HepG2 (cell line): ENCODE data around the gene MEGF6. TPM values are rescaled to one million over a fixed set of nuclear protein-coding genes. Genes with fewer than 3 reads are reported as not detected.
A peak's percentile ranks its signal among the peaks of the same experiment; 100 is the strongest.

ENCODE experiments used
- ATAC-seq: fragments of 200-7000 bp; cut with Tn5 transposase; 3 replicates; pipeline ENCODE4 v1.9.1; 2020; ENCODE audit warnings: mild to moderate bottlenecking, moderate library complexity
- BruUV-seq: library from RNA; stranded (reverse); fragments of 400-500 nt; replicated peaks from 2 replicates; lab custom pipeline; 2021; lab: Mats Ljungman, UMichigan
- CTCF ChIA-PET: fragments of 300-600 bp; formaldehyde crosslinking; extraction: SDS; loops from one replicate; lab custom pipeline; 2021; ENCODE audit warnings: low total read pairs, inconsistent platforms, low intra/inter-chr PET ratio; lab: Yijun Ruan, JAX
- POLR2A ChIA-PET: fragments of 350-600 bp; sonication (Branson Sonifier 250); formaldehyde crosslinking; loops from one replicate; lab custom pipeline; 2020; ENCODE audit warnings: antibody characterized with exemption, inconsistent platforms; lab: Yijun Ruan, JAX
- DNase-seq: peaks from one replicate; pipeline ENCODE4 v3.0.0-alpha.2; 2015; ENCODE audit warnings: low spot score
- FAIRE-seq: peaks from 3 replicates; lab custom pipeline; 2011; peaks lifted over from hg19 to GRCh38; lab: Jason Lieb, UNC
- H2AFZ ChIP-seq: one replicate; pipeline ENCODE4 v1.6.1; 2011; ENCODE audit warnings: low read length, inconsistent platforms
- H3K27ac ChIP-seq: fragments of 300-600 bp; 3 replicates; pipeline ENCODE4 v1.8.0; 2011; ENCODE audit warnings: mixed run types, mild to moderate bottlenecking, mixed read lengths, low read length, inconsistent platforms; ENCODE audit not compliant: insufficient read depth; ENCODE audit errors: extremely low read length
- H3K27me3 ChIP-seq, 2 experiments: fragments of 200-600 bp in 1 of 2; 2 replicates in 1 of 2; 3 replicates in 1 of 2; pipeline versions ENCODE4 v1.6.0 to v1.8.0; 2011; ENCODE audit warnings: low read length in 2 of 2, mild to moderate bottlenecking in 2 of 2, moderate library complexity in 2 of 2, inconsistent platforms in 1 of 2; ENCODE audit not compliant: insufficient read depth in 2 of 2, control insufficient read depth in 1 of 2
- H3K36me3 ChIP-seq, 2 experiments: fragments of 200-600 bp in 1 of 2; replicated peaks in 1 of 2; 2 replicates in 1 of 2; 3 replicates in 1 of 2; pipeline versions ENCODE4 v1.5.1 to v1.8.0; 2011; ENCODE audit warnings: low read length in 2 of 2, inconsistent platforms in 1 of 2; ENCODE audit not compliant: insufficient read depth in 2 of 2, control insufficient read depth in 1 of 2
- H3K4me1 ChIP-seq: 2 replicates; pipeline ENCODE4 v1.5.1; 2012; ENCODE audit warnings: low read length, inconsistent platforms; ENCODE audit not compliant: insufficient read depth
- H3K4me2 ChIP-seq: 2 replicates; pipeline ENCODE4 v1.6.0; 2011; ENCODE audit warnings: low read depth, low read length, inconsistent platforms
- H3K4me3 ChIP-seq, 3 experiments: fragments of 200-600 bp in 1 of 3; sonication (generic), shearing (Covaris generic) in 1 of 3; replicated peaks in 1 of 3; 2 replicates each; pipeline ENCODE4 v1.5.1; 2011 to 2016; ENCODE audit warnings: low read length in 3 of 3, inconsistent platforms in 2 of 3, low read depth in 2 of 3, mild to moderate bottlenecking in 2 of 3, control low read depth in 1 of 3, mixed read lengths in 1 of 3; ENCODE audit not compliant: insufficient read depth in 1 of 3
- H3K79me2 ChIP-seq: one replicate; pipeline ENCODE4 v1.6.1; 2011; ENCODE audit warnings: low read length, inconsistent platforms; ENCODE audit not compliant: insufficient read depth
- H3K9ac ChIP-seq: 2 replicates; pipeline ENCODE4 v1.6.0; 2011; ENCODE audit warnings: mild to moderate bottlenecking, low read depth, low read length, inconsistent platforms; ENCODE audit not compliant: insufficient read depth
- H3K9me3 ChIP-seq: 2 replicates; pipeline ENCODE4 v1.5.1; 2012; ENCODE audit warnings: mild to moderate bottlenecking, low read length
- H4K20me1 ChIP-seq: 2 replicates; pipeline ENCODE4 v1.6.0; 2011; ENCODE audit warnings: inconsistent platforms, mild to moderate bottlenecking, low read length, moderate library complexity; ENCODE audit not compliant: insufficient read depth
- AGO2 ChIP-seq: fragments of 200-400 bp; formaldehyde crosslinking; optimal IDR thresholded peaks from 2 replicates; pipeline ENCODE3; 2017; ENCODE audit warnings: mild to moderate bottlenecking, low read depth, low read length, moderate library complexity
- ARNTL ChIP-seq: sonication (generic); formaldehyde crosslinking; IDR thresholded peaks from 2 replicates; pipeline ENCODE4 v1.4.0; 2020; ENCODE audit warnings: mild to moderate bottlenecking, missing genetic modification reagents
- CREM ChIP-seq, 2 experiments: sonication (generic) in 1 of 2; formaldehyde crosslinking in 1 of 2; IDR thresholded peaks; 2 replicates each; pipeline versions ENCODE4 v1.4.0 to v1.6.1; 2016 to 2020; ENCODE audit warnings: antibody characterized with exemption in 1 of 2, mild to moderate bottlenecking in 1 of 2, missing genetic modification reagents in 1 of 2
- DPF2 ChIP-seq: sonication (generic); formaldehyde crosslinking; IDR thresholded peaks from 2 replicates; pipeline ENCODE4 v1.4.0; 2020; ENCODE audit warnings: mild to moderate bottlenecking, low read depth, missing genetic modification reagents, borderline replicate concordance
- IKZF4 ChIP-seq: sonication (generic); formaldehyde crosslinking; IDR thresholded peaks from 2 replicates; pipeline ENCODE4 v1.5.1; 2020; ENCODE audit warnings: borderline replicate concordance, mild to moderate bottlenecking, low read depth, missing genetic modification reagents; ENCODE audit errors: not compliant biosample characterization
- MYNN ChIP-seq: sonication (generic); formaldehyde crosslinking; IDR thresholded peaks from 2 replicates; pipeline ENCODE4 v1.4.0; 2020; ENCODE audit warnings: mild to moderate bottlenecking, low read depth, missing genetic modification reagents
- PCBP1 ChIP-seq: fragments of 200-400 bp; formaldehyde crosslinking; IDR thresholded peaks from 2 replicates; pipeline ENCODE4 v1.6.1; 2017; ENCODE audit warnings: mild to moderate bottlenecking, low read depth, low read length, borderline replicate concordance
- POLR2AphosphoS5 ChIP-seq: IDR thresholded peaks from 2 replicates; pipeline ENCODE4 v1.6.1; 2012; ENCODE audit warnings: low read depth, low read length
- POLR2G ChIP-seq: fragments of 200-400 bp; formaldehyde crosslinking; IDR thresholded peaks from 2 replicates; pipeline ENCODE4 v1.6.1; 2018; ENCODE audit warnings: mild to moderate bottlenecking, low read depth, low read length, moderate library complexity
- RBM22 ChIP-seq: fragments of 200-400 bp; formaldehyde crosslinking; optimal IDR thresholded peaks from 2 replicates; pipeline ENCODE3; 2017; ENCODE audit warnings: mild to moderate bottlenecking, low read length, moderate library complexity
- SALL1 ChIP-seq: sonication (generic); formaldehyde crosslinking; IDR thresholded peaks from 2 replicates; pipeline ENCODE4 v1.8.0; 2022; ENCODE audit warnings: mild to moderate bottlenecking, missing genetic modification reagents
- SNAPC2 ChIP-seq: sonication (generic); formaldehyde crosslinking; IDR thresholded peaks from 2 replicates; pipeline ENCODE4 v1.8.1; 2022; ENCODE audit warnings: mild to moderate bottlenecking, missing genetic modification reagents
- SOX5 ChIP-seq: IDR thresholded peaks from 2 replicates; pipeline ENCODE4 v1.6.1; 2016; ENCODE audit warnings: borderline replicate concordance
- SP4 ChIP-seq: sonication (generic); formaldehyde crosslinking; IDR thresholded peaks from 2 replicates; pipeline ENCODE4 v1.8.1; 2023; ENCODE audit warnings: mild to moderate bottlenecking, missing genetic modification reagents
- TAF1 ChIP-seq: sonication (generic); formaldehyde crosslinking; IDR thresholded peaks from 2 replicates; pipeline ENCODE4 v1.4.0; 2020; ENCODE audit warnings: missing genetic modification reagents
- TIGD3 ChIP-seq: sonication (generic); formaldehyde crosslinking; IDR thresholded peaks from 2 replicates; pipeline ENCODE4 v1.5.1; 2020; ENCODE audit warnings: mild to moderate bottlenecking, missing genetic modification reagents, borderline replicate concordance
- ZBTB14 ChIP-seq: sonication (generic); formaldehyde crosslinking; IDR thresholded peaks from 2 replicates; pipeline ENCODE4 v1.4.0; 2020; ENCODE audit warnings: missing genetic modification reagents
- ZBTB7B ChIP-seq: sonication (generic); formaldehyde crosslinking; IDR thresholded peaks from 2 replicates; pipeline ENCODE4 v1.4.0; 2020; ENCODE audit warnings: missing genetic modification reagents
- ZMAT3 ChIP-seq: sonication (generic); formaldehyde crosslinking; conservative IDR thresholded peaks from 2 replicates; pipeline ENCODE4 v1.7.0; 2021; ENCODE audit warnings: missing genetic modification reagents
- ZNF12 ChIP-seq: sonication (generic); formaldehyde crosslinking; IDR thresholded peaks from 2 replicates; pipeline ENCODE4 v1.5.0; 2020; ENCODE audit warnings: missing genetic modification reagents
- ZNF547 ChIP-seq: sonication (generic); formaldehyde crosslinking; IDR thresholded peaks from 2 replicates; pipeline ENCODE4 v1.5.1; 2020; ENCODE audit warnings: mild to moderate bottlenecking, missing genetic modification reagents
- ZNF777 ChIP-seq: sonication (generic); formaldehyde crosslinking; IDR thresholded peaks from 2 replicates; pipeline ENCODE4 v1.4.0; 2020; ENCODE audit warnings: missing genetic modification reagents
- WGBS: methylation state at CpG from one replicate; pipeline ENCODE4 v1.1.6; 2017; ENCODE audit warnings: low lambda C conversion rate; 5-methylcytosine and 5-hydroxymethylcytosine counted together
- in situ Hi-C: cut with HindIII; loops from 2 replicates; pipeline ENCODE4 v1.10.0; 2017; ENCODE audit warnings: low pct_unique_long_range_greater_than_20kb; ENCODE audit not compliant: extremely low pct_ligation_motif_present
- intact Hi-C: fragments of 100-400 bp; cut with micrococcal nuclease; formaldehyde crosslinking; loops from one replicate; pipeline ENCODE4 v1.10.0; 2022; ENCODE audit not compliant: unreplicated experiment
- polyA plus RNA-seq, 8 experiments: library from polyadenylated mRNA; depleted of rRNA in 3 of 8; stranded (reverse) in 7 of 8; unstranded in 1 of 8; fragments of >200 nt; fragmentation: Illumina TruSeq in 4 of 8; extraction: Trizol in 4 of 8; gene quantifications; 2 replicates each; pipeline versions ENCODE4 v1.2.1 to v1.2.3, GENCODE V29; 2011 to 2016; ENCODE audit warnings: low read depth in 4 of 8, missing spikeins in 1 of 8, mixed read lengths in 1 of 8; ENCODE audit not compliant: insufficient read depth in 1 of 8
- total RNA-seq, 5 experiments: library from RNA; depleted of rRNA; stranded (reverse); fragments of >200 nt; fragmentation: Illumina TruSeq; extraction: Trizol; gene quantifications; 2 replicates each; pipeline ENCODE4 v1.2.3, GENCODE V29; 2016; ENCODE audit warnings: low read depth in 1 of 5
- TF ChIP-seq, protein P1 (sequence below): IDR thresholded peaks from 2 replicates; pipeline ENCODE4 v1.6.1; 2016; ENCODE audit warnings: missing compliant biosample characterization, missing genetic modification reagents, borderline replicate concordance

Gene MEGF6
- total and polyA plus RNA-seq, 2 of the 13 experiments (the other 11 are each of a cell fraction or from before 2014, with no cell fraction given) = 1.9 TPM

- TF ChIP-seq ARNTL (CRISPR knock-in tag) = no peak
- TF ChIP-seq IKZF4 (CRISPR knock-in tag) = no peak
- no peak for TF ChIP-seq ZBTB14 (CRISPR knock-in tag)
- TF ChIP-seq ZMAT3 (CRISPR knock-in tag) = no peak
- TF ChIP-seq TAF1 (CRISPR knock-in tag) = no peak
- TF ChIP-seq SNAPC2 = no peak
- TF ChIP-seq SP4 (CRISPR knock-in tag) = no peak
- no peak for TF ChIP-seq SOX5 (CRISPR knock-in tag)
- TF ChIP-seq PCBP1 = no peak
Measured at GRCh38 chr1:3630914-3631313, 19.6 kb upstream of the MEGF6 start (continued).

DNA sequence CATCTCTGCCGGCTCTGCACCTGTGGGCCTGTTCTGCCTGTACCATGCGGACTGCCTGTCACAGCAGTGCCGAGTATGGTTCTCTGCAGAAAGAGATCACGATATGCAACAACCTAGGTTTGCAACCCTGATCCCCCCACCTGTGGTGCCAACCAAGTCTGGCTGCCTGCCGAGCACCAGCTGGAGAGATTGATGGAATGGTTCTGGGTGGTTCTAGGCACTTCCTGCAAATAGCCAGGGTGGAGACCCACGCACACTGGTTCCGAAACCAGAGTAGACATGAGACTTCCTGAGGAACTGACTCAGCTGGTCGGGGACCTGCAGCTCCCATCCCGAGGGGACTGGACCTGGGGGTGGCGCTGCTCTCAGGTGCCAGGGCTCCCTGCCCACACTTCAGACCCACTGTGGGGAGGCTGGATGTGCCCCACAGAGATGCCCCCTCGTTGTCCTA lies 18.9 kb upstream of the MEGF6 start:
- Histone ChIP-seq H4K20me1 (no peaks in the 10 kb centered on the region), H2AFZ (no peak overlapping the region), H3K4me1 (peaks cover 10% of the 10 kb centered on the region), H3K27me3 (no peaks in the 10 kb centered on the region), H3K4me3 (no peak overlapping the region), H3K9ac (no peak overlapping the region), H3K36me3 (peaks cover 31 to 52% of the 10 kb centered on the region in 2 experiments), H3K79me2 (peaks cover 5% of the 10 kb centered on the region), H3K27ac (no peak overlapping the region), H3K9me3 (no peaks in the 10 kb centered on the region), H3K4me2 (no peak overlapping the region)
- no TSS peak for BruUV-seq
- intact Hi-C loops = no loop called here
- ChIA-PET CTCF (no interaction called here), POLR2A (interaction anchor here (1.1 kb wide), 1 partner anchor 159 kb away, joined by 3 read pairs; no protein-coding TSS in a partner anchor)
- no peak for FAIRE-seq
- DNase-seq = no peak
- in situ Hi-C loops = no loop called here
- WGBS = 98% methylated on average over 7 of the region's 11 CpGs
- ATAC-seq = no peak
- TF ChIP-seq AGO2 (peak; percentile 2), MYNN (CRISPR knock-in tag) (no peak), DPF2 (CRISPR knock-in tag) (no peak), POLR2AphosphoS5 (peak; percentile 42), ZBTB7B (no peak), ZNF547 (CRISPR knock-in tag) (no peak), ZNF777 (CRISPR knock-in tag) (no peak), TIGD3 (no peak), SALL1 (CRISPR knock-in tag) (peak; percentile 26; the same call in 1 of the 2 replicates), ZNF12 (CRISPR knock-in tag) (no peak), CREM (IDR thresholded peaks at IDR 0.05) (no peak), CREM (CRISPR knock-in tag; IDR thresholded peaks at IDR 0.05) (no peak), RBM22 (peak; percentile 71), POLR2G (peak; percentile 60; the same call in 1 of the 2 replicates)
- TF ChIP-seq, protein P1, sequence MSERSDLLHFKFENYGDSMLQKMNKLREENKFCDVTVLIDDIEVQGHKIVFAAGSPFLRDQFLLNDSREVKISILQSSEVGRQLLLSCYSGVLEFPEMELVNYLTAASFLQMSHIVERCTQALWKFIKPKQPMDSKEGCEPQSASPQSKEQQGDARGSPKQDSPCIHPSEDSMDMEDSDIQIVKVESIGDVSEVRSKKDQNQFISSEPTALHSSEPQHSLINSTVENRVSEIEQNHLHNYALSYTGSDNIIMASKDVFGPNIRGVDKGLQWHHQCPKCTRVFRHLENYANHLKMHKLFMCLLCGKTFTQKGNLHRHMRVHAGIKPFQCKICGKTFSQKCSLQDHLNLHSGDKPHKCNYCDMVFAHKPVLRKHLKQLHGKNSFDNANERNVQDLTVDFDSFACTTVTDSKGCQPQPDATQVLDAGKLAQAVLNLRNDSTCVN (CRISPR knock-in tag) = no peak
